ENCODE results near the gene IFNA6. TPM values are rescaled to one million over a fixed set of nuclear protein-coding genes. Genes with fewer than 3 reads are reported as not detected.

IFNA6 gene
- total and polyA plus RNA-seq, 2 of the 8 experiments (the other 6 are each of a cell fraction or from before 2014, with no cell fraction given) = not detected

DNA sequence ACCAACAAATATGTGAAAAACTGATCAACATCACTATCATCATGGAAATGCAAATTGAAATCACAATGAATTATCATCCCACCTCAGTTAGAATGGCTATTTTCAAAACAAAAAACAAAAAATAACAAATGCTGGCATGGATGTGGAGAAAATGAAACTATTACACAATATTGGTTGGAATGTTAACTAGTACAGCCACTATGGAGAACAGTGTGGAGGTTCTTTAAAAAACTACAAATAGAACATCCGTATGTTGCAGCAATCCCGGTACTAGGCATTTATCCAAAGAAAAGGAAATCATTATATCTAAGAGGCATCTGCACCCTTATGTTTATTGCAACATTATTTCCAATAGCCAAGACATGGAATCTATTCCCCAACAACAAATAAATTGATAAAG, 36.5 kb downstream of the IFNA6 start:
- Histone ChIP-seq H3K4ac (replicated peaks; ENCODE audit: insufficient read length, low read depth, low read length) (no peak overlapping the region), H3K9me3 (ENCODE audit: insufficient read depth in 2 of 2, low read depth in 1 of 2, low read length in 1 of 2) (no peaks in the 10 kb centered on the region; a peak in 1 of 4 replicates), H3K14ac (ENCODE audit: insufficient read length) (no peak overlapping the region), H4K91ac (replicated peaks; ENCODE audit: insufficient read length, low read length) (no peak overlapping the region), H2BK120ac (replicated peaks; ENCODE audit: low read depth, low read length) (no peak overlapping the region), H3K79me2 (ENCODE audit: control insufficient read depth in 1 of 2, insufficient read depth in 2 of 2, low read length in 2 of 2) (no peaks in the 10 kb centered on the region), H3K79me1 (ENCODE audit: low read depth, low read length) (no peaks in the 10 kb centered on the region), H2BK20ac (ENCODE audit: low read length) (no peak overlapping the region), H3K27me3 (replicated peaks in 1 of 4; ENCODE audit: control insufficient read depth in 3 of 4, extremely low read depth in 1 of 4, insufficient read depth in 3 of 4, low read length in 3 of 4) (no peaks in the 10 kb centered on the region), H4K20me1 (replicated peaks in 1 of 2; ENCODE audit: control insufficient read depth in 1 of 2, insufficient read depth in 2 of 2, low read length in 2 of 2) (no peaks in the 10 kb centered on the region), H4K8ac (ENCODE audit: extremely low read depth, insufficient read depth, low read length) (no peak overlapping the region), H3K4me2 (ENCODE audit: insufficient read depth in 1 of 2, low read depth in 2 of 2, low read length in 2 of 2) (no peak overlapping the region), H3K27ac (ENCODE audit: low read depth, low read length) (no peak overlapping the region), H3K4me1 (replicated peaks in 1 of 4; ENCODE audit: control insufficient read depth in 3 of 4, insufficient read depth in 4 of 4, low read length in 3 of 4) (no peaks in the 10 kb centered on the region), H2BK12ac (ENCODE audit: low read depth, low read length) (no peak overlapping the region), H4K5ac (ENCODE audit: insufficient read length, low read depth, low read length) (no peak overlapping the region), H3K23ac (ENCODE audit: insufficient read length) (no peak overlapping the region), H3K4me3 (ENCODE audit: extremely low read depth in 1 of 4, insufficient read depth in 2 of 4, low read depth in 3 of 4, low read length in 4 of 4) (no peak overlapping the region), H3K36me3 (ENCODE audit: control insufficient read depth in 2 of 4, insufficient read depth in 4 of 4, low read length in 3 of 4) (no peaks in the 10 kb centered on the region), H2BK5ac (ENCODE audit: low read depth, low read length) (no peak overlapping the region), H3K23me2 (ENCODE audit: low read depth, low read length) (no peaks in the 10 kb centered on the region), H3K56ac (replicated peaks; ENCODE audit: insufficient read length, low read depth, low read length) (no peak overlapping the region), H3K9ac (replicated peaks in 1 of 4; ENCODE audit: extremely low read depth in 1 of 4, low read depth in 3 of 4, low read length in 3 of 4) (no peak overlapping the region), H2AK5ac (ENCODE audit: low read depth, low read length) (no peak overlapping the region), H2AFZ (ENCODE audit: low read length) (no peak overlapping the region), H3K18ac (ENCODE audit: extremely low read depth, low read length) (no peak overlapping the region), H2BK15ac (ENCODE audit: low read length) (no peak overlapping the region)
- POLR2A ChIA-PET (ENCODE audit: partially characterized antibody) = no interaction called here
- DNase-seq (ENCODE audit: low read depth in 1 of 2, low spot score in 2 of 2) (no peak), FAIRE-seq (no peak)
- WGBS, 2 experiments (ENCODE audit: extremely low coverage in 1 of 2, insufficient coverage in 1 of 2, insufficient read length in 1 of 2, insufficient replicate concordance in 2 of 2, low coverage in 1 of 2, low lambda C conversion rate in 2 of 2, missing lambda C conversion rate in 1 of 2) = 91% methylated on average over 2 of the region's 2 CpGs; no CpG with 5 or more reads in 1 of the 2 experiments
- CTCF ChIA-PET (ENCODE audit: partially characterized antibody) = interaction anchor here (1.5 to 1.9 kb wide), 2 partner anchors 9 to 61 kb away, joined by 7 to 10 read pairs; no protein-coding TSS in a partner anchor
- TF ChIP-seq SIRT6 (IDR thresholded peaks at IDR 0.05; ENCODE audit: low read length) (no peak), ASH2L (IDR thresholded peaks at IDR 0.05; ENCODE audit: low read length) (no peak), FOSL1 (IDR thresholded peaks at IDR 0.05; ENCODE audit: insufficient read depth, low read depth, low read length) (no peak), RFX5 (IDR thresholded peaks at IDR 0.05; ENCODE audit: borderline replicate concordance, low read depth, low read length) (no peak), TCF12 (IDR thresholded peaks at IDR 0.05; ENCODE audit: low read depth, low read length) (no peak), TAF7 (optimal IDR thresholded peaks at IDR 0.05; ENCODE audit: borderline replicate concordance, low read depth, low read length) (no peak), KDM1A (IDR thresholded peaks at IDR 0.05; ENCODE audit: borderline replicate concordance, low read length) (no peak), HDAC6 (IDR thresholded peaks at IDR 0.05; ENCODE audit: low read depth, low read length) (no peak), RNF2 (IDR thresholded peaks at IDR 0.05; ENCODE audit: borderline replicate concordance, low read depth, low read length, missing control alignments, poor library complexity, severe bottlenecking) (no peak), POLR2AphosphoS5 (IDR thresholded peaks at IDR 0.05; ENCODE audit: low read depth, low read length) (no peak), GABPA (IDR thresholded peaks at IDR 0.05; ENCODE audit: borderline replicate concordance, insufficient read depth, low read length) (no peak)

Data from H1 (cell line).